Measurements from ENCODE around the gene ALLC.

The ALLC gene

GRCh38 chr2:3725458-3726250 lies 67.7 kb downstream of the ALLC start:
- no peak for DNase-seq (ENCODE audit: low spot score)

GRCh38 chr2:3726511-3726910 lies 68.5 kb downstream of the ALLC start:
- DNase-seq (ENCODE audit: low spot score) = no peak

- no peak for DNase-seq (ENCODE audit: low spot score)
These were observed 69.5 kb downstream of the ALLC start for GRCh38 chr2:3727397-3728045.

- peak; percentile 44 for DNase-seq (ENCODE audit: low spot score)
These were observed 70.4 kb downstream of the ALLC start for GRCh38 chr2:3728104-3729054.

- no peak for DNase-seq (ENCODE audit: low spot score)
These were observed 71.1 kb downstream of the ALLC start for GRCh38 chr2:3729055-3729448.

- no peak for DNase-seq (ENCODE audit: low spot score)
These were observed 71.8 kb downstream of the ALLC start for GRCh38 chr2:3729786-3730185.

GRCh38 chr2:3730646-3731045 lies 72.6 kb downstream of the ALLC start:
- DNase-seq (ENCODE audit: low spot score) = no peak

GRCh38 chr2:3731829-3732228 lies 73.8 kb downstream of the ALLC start:
- no peak for DNase-seq (ENCODE audit: low spot score)

- no peak for DNase-seq (ENCODE audit: low spot score)
These were observed 78.1 kb downstream of the ALLC start for GRCh38 chr2:3736112-3736511.

GRCh38 chr2:3737128-3737527 lies 79.1 kb downstream of the ALLC start:
- no peak for DNase-seq (ENCODE audit: low spot score)

GRCh38 chr2:3738454-3738853 lies 80.5 kb downstream of the ALLC start:
- DNase-seq (ENCODE audit: low spot score) = peak; percentile 27

GRCh38 chr2:3739313-3739712 lies 81.3 kb downstream of the ALLC start:
- no peak for DNase-seq (ENCODE audit: low spot score)

- DNase-seq (ENCODE audit: low spot score) = no peak
These were observed 83.4 kb downstream of the ALLC start for GRCh38 chr2:3741396-3741795.

GRCh38 chr2:3741867-3742602 lies 84.0 kb downstream of the ALLC start:
- DNase-seq (ENCODE audit: low spot score) = no peak

- no peak for DNase-seq (ENCODE audit: low spot score)
These were observed 84.9 kb downstream of the ALLC start for GRCh38 chr2:3742743-3743508.

- no peak for DNase-seq (ENCODE audit: low spot score)
These were observed 86.1 kb downstream of the ALLC start for GRCh38 chr2:3743951-3744555.

GRCh38 chr2:3745920-3746319 lies 87.9 kb downstream of the ALLC start:
- no peak for DNase-seq (ENCODE audit: low spot score)

GRCh38 chr2:3747032-3747654 lies 89.1 kb downstream of the ALLC start:
- no peak for DNase-seq (ENCODE audit: low spot score)

GRCh38 chr2:3747826-3748225 lies 89.8 kb downstream of the ALLC start:
- no peak for DNase-seq (ENCODE audit: low spot score)

- DNase-seq (ENCODE audit: low spot score) = no peak
These were observed 91.2 kb downstream of the ALLC start for GRCh38 chr2:3749201-3749600.

Data from hepatic stellate cell (primary cell).